Loucy (cell line): ENCODE measurements around the gene SCRT2.

Source experiments
- EZH2phosphoT487 ChIP-seq: fragments of 200-600 bp; IDR thresholded peaks from 2 replicates; pipeline ENCODE4 v1.6.1; 2018; ENCODE audit warnings: antibody characterized with exemption, mild to moderate bottlenecking, moderate library complexity, borderline replicate concordance
- TF ChIP-seq, protein P1 (sequence below): fragments of 200-600 bp; sonication (generic); conservative IDR thresholded peaks from 2 replicates; pipeline ENCODE4 v1.5.1; 2014; ENCODE audit warnings: mild to moderate bottlenecking, antibody characterized with exemption, low read length

DNA sequence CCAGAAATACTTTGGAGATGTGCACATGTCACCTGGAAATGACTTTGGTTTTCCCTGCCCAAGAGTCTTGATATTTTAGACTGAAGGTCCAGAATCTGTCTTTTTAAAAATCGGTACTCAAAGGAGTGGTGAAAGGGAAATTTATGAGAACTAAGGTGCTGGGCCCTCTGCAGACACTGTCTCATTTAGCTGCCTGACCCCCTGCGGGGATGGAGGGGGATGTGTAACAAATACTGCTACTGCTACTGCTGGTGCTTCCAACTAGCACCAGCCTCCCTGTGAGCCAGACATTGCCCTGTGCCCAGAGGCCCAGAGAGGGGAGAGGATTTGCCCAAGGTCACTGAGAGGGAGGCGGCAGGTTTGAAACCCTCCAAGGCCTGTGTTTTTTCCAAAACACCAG is 7.0 kb downstream of the SCRT2 start:
- TF ChIP-seq, protein P1, sequence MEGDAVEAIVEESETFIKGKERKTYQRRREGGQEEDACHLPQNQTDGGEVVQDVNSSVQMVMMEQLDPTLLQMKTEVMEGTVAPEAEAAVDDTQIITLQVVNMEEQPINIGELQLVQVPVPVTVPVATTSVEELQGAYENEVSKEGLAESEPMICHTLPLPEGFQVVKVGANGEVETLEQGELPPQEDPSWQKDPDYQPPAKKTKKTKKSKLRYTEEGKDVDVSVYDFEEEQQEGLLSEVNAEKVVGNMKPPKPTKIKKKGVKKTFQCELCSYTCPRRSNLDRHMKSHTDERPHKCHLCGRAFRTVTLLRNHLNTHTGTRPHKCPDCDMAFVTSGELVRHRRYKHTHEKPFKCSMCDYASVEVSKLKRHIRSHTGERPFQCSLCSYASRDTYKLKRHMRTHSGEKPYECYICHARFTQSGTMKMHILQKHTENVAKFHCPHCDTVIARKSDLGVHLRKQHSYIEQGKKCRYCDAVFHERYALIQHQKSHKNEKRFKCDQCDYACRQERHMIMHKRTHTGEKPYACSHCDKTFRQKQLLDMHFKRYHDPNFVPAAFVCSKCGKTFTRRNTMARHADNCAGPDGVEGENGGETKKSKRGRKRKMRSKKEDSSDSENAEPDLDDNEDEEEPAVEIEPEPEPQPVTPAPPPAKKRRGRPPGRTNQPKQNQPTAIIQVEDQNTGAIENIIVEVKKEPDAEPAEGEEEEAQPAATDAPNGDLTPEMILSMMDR: no peak
- no peak for TF ChIP-seq EZH2phosphoT487
